BLaER1 (cell line): Measurements from ENCODE around the gene NMNAT3.

ENCODE experiments used
- H3K27ac ChIP-seq: shearing (Covaris generic); formaldehyde crosslinking; 2 replicates; pipeline ENCODE4 v1.8.1; 2022
- H3K27me3 ChIP-seq: shearing (Covaris generic); formaldehyde crosslinking; 2 replicates; pipeline ENCODE4 v1.8.1; 2022
- H3K36me3 ChIP-seq: shearing (Covaris generic); formaldehyde crosslinking; 2 replicates; pipeline ENCODE4 v1.8.1; 2022
- H3K4me1 ChIP-seq: shearing (Covaris generic); formaldehyde crosslinking; 2 replicates; pipeline ENCODE4 v1.8.1; 2022
- H3K4me2 ChIP-seq: shearing (Covaris generic); formaldehyde crosslinking; 2 replicates; pipeline ENCODE4 v1.8.1; 2022
- H3K4me3 ChIP-seq: shearing (Covaris generic); formaldehyde crosslinking; 2 replicates; pipeline ENCODE4 v1.8.1; 2022
- H3K9ac ChIP-seq: shearing (Covaris generic); formaldehyde crosslinking; 2 replicates; pipeline ENCODE4 v1.8.1; 2022
- H3K9me3 ChIP-seq: shearing (Covaris generic); formaldehyde crosslinking; 2 replicates; pipeline ENCODE4 v1.8.1; 2022
- H4K20me1 ChIP-seq: shearing (Covaris generic); formaldehyde crosslinking; 2 replicates; pipeline ENCODE4 v1.8.1; 2022
- Cebpa-rat ChIP-seq: shearing (Covaris generic); IDR thresholded peaks from 2 replicates; pipeline ENCODE4 v1.8.1; 2022

NMNAT3 gene

GRCh38 chr3:139529662-139530061 is 148.1 kb downstream of the NMNAT3 start:
- no peak overlapping the region for H3K4me3 ChIP-seq
- H3K9me3 ChIP-seq: no peaks in the 10 kb centered on the region
- TF ChIP-seq Cebpa-rat: no peak
- H3K27ac ChIP-seq: no peak overlapping the region
- peaks cover 12% of the 10 kb centered on the region for H3K4me1 ChIP-seq
- H3K36me3 ChIP-seq: no peaks in the 10 kb centered on the region
- H3K4me2 ChIP-seq: no peak overlapping the region
- no peaks in the 10 kb centered on the region for H4K20me1 ChIP-seq
- H3K9ac ChIP-seq: no peak overlapping the region
- no peaks in the 10 kb centered on the region for H3K27me3 ChIP-seq

- H3K9ac ChIP-seq: no peak overlapping the region
- no peak overlapping the region for H3K27ac ChIP-seq
- no peaks in the 10 kb centered on the region for H3K36me3 ChIP-seq
- no peaks in the 10 kb centered on the region for H4K20me1 ChIP-seq
- H3K9me3 ChIP-seq: no peaks in the 10 kb centered on the region
- peaks cover 4% of the 10 kb centered on the region for H3K4me1 ChIP-seq
- no peaks in the 10 kb centered on the region for H3K27me3 ChIP-seq
- TF ChIP-seq Cebpa-rat: no peak
- no peak overlapping the region for H3K4me2 ChIP-seq
- no peak overlapping the region for H3K4me3 ChIP-seq
Measured at GRCh38 chr3:139528924-139529323, 148.8 kb downstream of the NMNAT3 start.

DNA sequence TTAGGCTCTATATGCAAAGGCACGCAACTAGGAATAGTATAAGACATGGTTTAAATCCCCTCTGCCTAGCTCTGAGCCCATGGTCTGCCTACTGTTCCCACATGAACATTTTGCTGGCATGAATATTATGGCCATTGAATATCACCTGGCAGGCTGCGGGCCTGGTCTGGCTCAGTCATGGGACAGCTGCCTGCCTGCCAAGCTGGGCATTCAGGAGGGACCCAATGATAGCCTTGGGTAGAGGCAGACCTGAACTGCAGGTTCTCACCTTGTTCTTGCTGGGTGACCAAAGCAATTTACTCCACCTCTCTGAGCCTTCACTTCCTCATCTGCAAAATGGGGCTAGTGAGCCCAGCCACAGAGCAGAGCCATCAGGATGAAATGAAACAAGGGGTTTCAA is 149.5 kb downstream of the NMNAT3 start:
- Histone ChIP-seq H3K4me3 (no peak overlapping the region), H3K36me3 (no peaks in the 10 kb centered on the region), H3K27me3 (no peaks in the 10 kb centered on the region), H4K20me1 (no peaks in the 10 kb centered on the region), H3K4me1 (no peaks in the 10 kb centered on the region), H3K9ac (no peak overlapping the region), H3K27ac (no peak overlapping the region), H3K4me2 (no peak overlapping the region), H3K9me3 (no peaks in the 10 kb centered on the region)
- TF ChIP-seq Cebpa-rat: no peak

DNA sequence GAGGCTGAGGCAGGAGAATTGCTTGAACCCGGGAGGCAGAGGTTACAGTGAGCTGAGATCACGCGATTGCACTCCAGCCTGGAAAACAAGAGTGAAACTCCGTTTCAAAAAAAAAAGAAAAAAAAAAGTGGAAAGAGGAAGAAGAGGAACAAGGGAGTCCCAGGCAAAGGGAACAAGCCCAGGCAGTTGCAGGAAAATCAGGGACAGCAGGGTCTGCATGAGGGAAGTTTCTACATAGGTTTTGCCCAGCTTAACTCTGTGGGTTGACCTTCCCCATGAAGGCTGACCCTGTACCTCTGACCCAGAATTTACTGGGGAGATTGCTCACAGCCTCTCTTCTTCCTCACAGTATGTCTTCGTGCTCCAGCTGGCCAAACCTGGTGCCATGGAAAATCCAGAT is 150.5 kb downstream of the NMNAT3 start:
- no peaks in the 10 kb centered on the region for H3K9me3 ChIP-seq
- no peaks in the 10 kb centered on the region for H3K36me3 ChIP-seq
- TF ChIP-seq Cebpa-rat: no peak

DNA sequence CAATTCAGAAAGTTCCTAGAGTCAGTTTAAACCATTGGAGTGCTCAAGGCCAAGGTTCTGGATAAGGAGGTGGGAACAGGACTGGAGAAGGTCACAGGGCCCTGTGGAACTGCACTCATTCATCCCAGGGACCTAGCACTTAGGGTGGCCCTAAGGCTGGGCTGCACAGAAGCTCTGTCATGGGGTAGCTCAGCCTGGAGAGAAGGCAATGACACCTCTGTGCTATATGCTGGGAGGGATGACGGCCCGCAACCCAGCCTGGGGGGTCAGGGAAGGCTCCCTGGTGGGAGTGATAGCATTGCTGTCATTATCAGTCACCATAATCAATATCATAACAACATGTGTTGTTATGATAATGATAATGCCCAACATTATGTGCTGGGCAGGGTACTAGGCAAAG is 151.6 kb downstream of the NMNAT3 start:
- no peaks in the 10 kb centered on the region for H4K20me1 ChIP-seq
- no peak overlapping the region for H3K4me2 ChIP-seq
- no peak overlapping the region for H3K27ac ChIP-seq
- no peaks in the 10 kb centered on the region for H3K9me3 ChIP-seq
- H3K4me3 ChIP-seq: no peak overlapping the region
- no peaks in the 10 kb centered on the region for H3K27me3 ChIP-seq
- no peak for TF ChIP-seq Cebpa-rat
- H3K36me3 ChIP-seq: no peaks in the 10 kb centered on the region
- no peaks in the 10 kb centered on the region for H3K4me1 ChIP-seq
- no peak overlapping the region for H3K9ac ChIP-seq

More for the DNA sequence above, 150.5 kb downstream of the NMNAT3 start:
- Histone ChIP-seq H3K9ac (no peak overlapping the region), H3K27me3 (no peaks in the 10 kb centered on the region), H3K4me2 (no peak overlapping the region), H3K27ac (no peak overlapping the region), H3K4me3 (no peak overlapping the region), H4K20me1 (no peaks in the 10 kb centered on the region), H3K4me1 (no peaks in the 10 kb centered on the region)

DNA sequence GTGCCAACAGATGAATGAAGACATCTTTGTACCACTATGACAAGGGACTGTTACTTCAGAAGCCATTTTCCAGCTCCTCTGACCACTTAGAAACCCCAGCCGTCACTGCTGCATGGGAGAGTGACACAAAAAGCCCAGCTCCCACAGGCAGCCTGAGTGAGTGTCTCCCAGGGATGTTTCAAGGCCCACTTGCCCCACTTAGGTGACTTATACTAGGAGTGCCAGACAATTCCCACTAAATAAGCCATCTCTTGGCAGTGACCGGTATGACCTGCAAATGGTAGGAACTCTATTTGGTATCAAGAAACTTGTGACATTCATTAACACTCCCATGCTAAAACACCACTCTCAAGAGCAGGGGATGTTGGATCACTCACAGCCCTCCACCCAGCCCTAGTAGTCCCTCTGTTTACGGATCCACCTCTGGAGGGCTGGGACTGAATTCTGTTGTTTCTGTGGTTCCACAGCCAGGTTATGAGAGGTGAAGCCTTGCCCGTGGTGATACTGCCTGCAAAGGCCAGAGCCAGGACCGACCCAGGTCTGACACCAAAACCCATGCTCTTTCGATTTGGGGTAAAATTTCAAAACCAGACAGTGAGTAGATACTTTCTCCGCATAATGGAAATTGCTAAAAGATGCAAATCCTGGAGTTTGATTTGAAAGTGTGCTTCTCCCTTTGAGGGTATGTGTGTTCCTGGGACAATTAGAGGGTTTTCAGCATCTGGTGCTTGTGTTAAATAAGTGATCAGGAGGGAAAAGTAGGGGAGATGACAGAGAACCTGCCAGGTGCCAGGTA is 152.7 kb downstream of the NMNAT3 start:
- Histone ChIP-seq H3K4me2 (no peak overlapping the region), H3K4me1 (no peaks in the 10 kb centered on the region)
- TF ChIP-seq Cebpa-rat: no peak

GRCh38 chr3:139523718-139524117 is 154.1 kb downstream of the NMNAT3 start:
- TF ChIP-seq Cebpa-rat: no peak
- no peak overlapping the region for H3K9ac ChIP-seq

More for the DNA sequence above, 152.7 kb downstream of the NMNAT3 start:
- no peak overlapping the region for H3K9ac ChIP-seq
- H3K36me3 ChIP-seq: no peaks in the 10 kb centered on the region
- H4K20me1 ChIP-seq: no peaks in the 10 kb centered on the region
- H3K4me3 ChIP-seq: no peak overlapping the region
- no peaks in the 10 kb centered on the region for H3K27me3 ChIP-seq
- H3K9me3 ChIP-seq: no peaks in the 10 kb centered on the region
- no peak overlapping the region for H3K27ac ChIP-seq

GRCh38 chr3:139523166-139523565 is 154.6 kb downstream of the NMNAT3 start:
- no peak overlapping the region for H3K9ac ChIP-seq
- no peaks in the 10 kb centered on the region for H3K27me3 ChIP-seq
- no peaks in the 10 kb centered on the region for H3K4me1 ChIP-seq
- H3K4me2 ChIP-seq: no peak overlapping the region
- no peaks in the 10 kb centered on the region for H4K20me1 ChIP-seq
- no peaks in the 10 kb centered on the region for H3K9me3 ChIP-seq
- no peak for TF ChIP-seq Cebpa-rat
- no peak overlapping the region for H3K27ac ChIP-seq
- no peaks in the 10 kb centered on the region for H3K36me3 ChIP-seq
- no peak overlapping the region for H3K4me3 ChIP-seq

More at GRCh38 chr3:139523718-139524117, 154.1 kb downstream of the NMNAT3 start:
- Histone ChIP-seq H3K4me3 (no peak overlapping the region), H3K27me3 (no peaks in the 10 kb centered on the region), H3K4me2 (no peak overlapping the region), H3K27ac (no peak overlapping the region), H3K9me3 (no peaks in the 10 kb centered on the region), H4K20me1 (no peaks in the 10 kb centered on the region), H3K36me3 (no peaks in the 10 kb centered on the region), H3K4me1 (no peaks in the 10 kb centered on the region)

- no peak for TF ChIP-seq Cebpa-rat
- no peaks in the 10 kb centered on the region for H3K27me3 ChIP-seq
Measured at GRCh38 chr3:139522421-139522820, 155.4 kb downstream of the NMNAT3 start.

GRCh38 chr3:139521816-139522215 is 156.0 kb downstream of the NMNAT3 start:
- no peak overlapping the region for H3K9ac ChIP-seq
- no peaks in the 10 kb centered on the region for H3K36me3 ChIP-seq
- no peak overlapping the region for H3K27ac ChIP-seq
- no peaks in the 10 kb centered on the region for H4K20me1 ChIP-seq
- TF ChIP-seq Cebpa-rat: no peak
- H3K27me3 ChIP-seq: no peaks in the 10 kb centered on the region
- no peaks in the 10 kb centered on the region for H3K4me1 ChIP-seq
- no peaks in the 10 kb centered on the region for H3K9me3 ChIP-seq
- H3K4me2 ChIP-seq: no peak overlapping the region
- H3K4me3 ChIP-seq: no peak overlapping the region

More at GRCh38 chr3:139522421-139522820, 155.4 kb downstream of the NMNAT3 start:
- H4K20me1 ChIP-seq: no peaks in the 10 kb centered on the region
- H3K9me3 ChIP-seq: no peaks in the 10 kb centered on the region
- H3K4me2 ChIP-seq: no peak overlapping the region
- no peak overlapping the region for H3K9ac ChIP-seq
- H3K27ac ChIP-seq: no peak overlapping the region
- H3K4me3 ChIP-seq: no peak overlapping the region
- H3K4me1 ChIP-seq: no peaks in the 10 kb centered on the region
- no peaks in the 10 kb centered on the region for H3K36me3 ChIP-seq
